AG09309 (cell line): ENCODE results near the gene PDE4D.

Experiments
- DNase-seq: peaks from one replicate; pipeline ENCODE4 v3.0.0-alpha.2; 2010; ENCODE audit warnings: low read depth
- H3K4me3 ChIP-seq: 2 replicates; pipeline ENCODE4 v1.5.1; 2011; ENCODE audit warnings: mild to moderate bottlenecking, low read depth, low read length, moderate library complexity; ENCODE audit not compliant: control insufficient read depth
- CTCF ChIP-seq: IDR thresholded peaks from 2 replicates; pipeline ENCODE4 v1.5.1; 2011; ENCODE audit warnings: mild to moderate bottlenecking, low read depth, low read length, inconsistent platforms; ENCODE audit not compliant: insufficient read depth, control insufficient read depth; ENCODE audit errors: missing control alignments

Gene PDE4D

GRCh38 chr5:59109383-59109782, 784.1 kb downstream of the PDE4D start:
- TF ChIP-seq CTCF, result no peak
- DNase-seq, result no peak
- no peak overlapping the region for H3K4me3 ChIP-seq

DNA sequence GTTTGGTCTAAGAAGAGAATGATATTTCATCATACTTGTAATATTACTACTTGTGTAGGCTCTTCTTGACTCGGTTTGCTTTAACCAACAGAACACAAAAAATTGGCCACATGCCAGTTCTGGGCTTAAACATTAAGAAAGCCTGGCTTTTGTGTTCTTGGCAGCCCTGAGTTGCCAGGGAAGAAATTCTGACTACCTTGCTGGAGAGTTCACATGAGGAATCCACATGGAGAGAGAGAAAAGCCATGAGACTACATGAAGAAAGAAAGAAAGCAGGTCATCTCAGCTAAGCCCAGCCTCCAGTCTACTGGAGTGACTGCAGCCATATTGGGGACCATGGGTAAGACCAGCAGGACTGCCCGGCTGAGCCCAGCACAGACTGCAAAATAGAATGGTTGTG, 785.8 kb downstream of the PDE4D start:
- no peak for TF ChIP-seq CTCF
- H3K4me3 ChIP-seq, result no peak overlapping the region
- no peak for DNase-seq

DNA sequence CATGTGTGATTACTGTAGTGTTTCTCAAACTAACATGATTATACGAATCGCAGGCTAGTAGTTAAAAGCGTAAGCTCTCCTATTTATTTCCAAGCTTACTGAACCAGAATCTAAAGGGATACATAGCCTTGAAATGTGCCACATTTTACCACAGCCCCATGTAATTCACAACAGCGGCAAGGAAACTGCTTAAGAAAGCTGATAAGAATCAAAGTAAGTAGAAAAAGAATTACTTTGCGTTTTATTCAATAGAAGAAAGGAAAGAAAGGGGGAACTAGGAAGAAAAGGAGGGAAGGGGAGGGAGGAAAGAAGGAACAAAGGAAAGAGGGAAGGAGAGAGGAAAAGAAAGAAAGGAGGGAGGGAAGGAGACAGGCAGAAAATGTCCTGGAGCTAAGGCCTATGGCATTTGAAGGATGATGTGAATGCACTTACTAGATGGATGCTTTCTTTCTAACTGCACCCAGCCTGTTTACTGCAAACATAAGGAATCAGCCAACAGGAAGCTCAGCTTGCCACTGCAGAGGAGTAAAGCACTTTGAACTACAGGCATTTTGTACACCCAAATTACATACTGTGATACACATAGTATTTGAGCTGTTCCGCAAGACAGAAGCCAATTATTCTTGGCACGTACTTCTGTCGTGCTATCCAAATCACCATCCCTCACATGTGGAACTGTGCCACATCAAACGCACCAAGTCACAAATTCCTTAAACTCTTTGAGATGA, 789.0 kb downstream of the PDE4D start:
- no peak for TF ChIP-seq CTCF
- no peak overlapping the region for H3K4me3 ChIP-seq
- no peak for DNase-seq

DNA sequence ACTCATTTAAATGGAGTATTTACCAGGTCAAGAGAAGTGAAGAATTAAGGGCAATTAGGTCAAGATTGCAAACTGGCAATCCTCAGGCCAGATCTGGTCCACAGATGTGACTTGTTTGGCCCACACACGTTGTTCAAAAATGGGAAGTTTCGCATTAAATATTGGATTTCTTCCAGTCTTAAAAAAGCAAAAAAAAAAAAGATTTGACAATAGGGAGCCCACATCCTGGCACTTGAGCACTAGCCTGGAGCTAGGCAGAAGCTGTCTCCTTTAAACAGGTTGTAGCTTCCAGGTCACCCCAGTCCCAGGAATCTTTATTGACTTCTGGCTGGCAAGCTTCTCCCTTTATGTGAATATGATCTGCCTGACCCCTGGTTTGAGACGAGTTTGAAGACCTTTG, 790.2 kb downstream of the PDE4D start:
- H3K4me3 ChIP-seq, result no peak overlapping the region
- DNase-seq, result no peak
- TF ChIP-seq CTCF, result no peak

- DNase-seq, result no peak
- no peak overlapping the region for H3K4me3 ChIP-seq
- no peak for TF ChIP-seq CTCF
These were observed 791.1 kb downstream of the PDE4D start for GRCh38 chr5:59102437-59102836.

- no peak overlapping the region for H3K4me3 ChIP-seq
- no peak for TF ChIP-seq CTCF
- no peak for DNase-seq
These were observed 792.7 kb downstream of the PDE4D start for GRCh38 chr5:59100875-59101274.

DNA sequence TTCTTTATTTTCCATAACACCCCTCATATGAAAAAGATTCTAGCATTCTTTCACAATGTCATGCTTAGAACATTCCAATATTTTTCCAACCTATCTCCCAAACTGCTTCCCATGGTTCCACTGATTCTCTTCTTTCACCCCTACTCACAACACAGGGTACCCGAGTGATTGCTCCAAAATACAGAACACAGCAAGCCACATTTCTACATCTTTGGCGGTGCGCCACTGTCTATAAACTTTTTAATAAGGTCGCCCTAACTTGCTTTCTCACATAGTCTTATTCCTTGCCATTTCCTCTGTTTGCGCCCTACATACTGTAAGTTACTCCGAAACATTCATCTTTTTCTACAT, 793.6 kb downstream of the PDE4D start:
- no peak for DNase-seq
- H3K4me3 ChIP-seq, result no peak overlapping the region
- TF ChIP-seq CTCF, result no peak
